GM23338 (cell line): ENCODE data around the gene COMP.

Source experiments
- CTCF ChIP-seq, 2 experiments: fragments of 200-600 bp in 1 of 2; sonication (generic) in 1 of 2; conservative IDR thresholded peaks; 2 replicates each; pipeline versions ENCODE4 v1.5.1 to v1.6.1; 2016 to 2017; ENCODE audit warnings: antibody characterized with exemption in 2 of 2, low read depth in 2 of 2, mild to moderate bottlenecking in 2 of 2, moderate library complexity in 1 of 2
- EZH2 ChIP-seq: fragments of 200-600 bp; sonication (generic); IDR thresholded peaks from one replicate; pipeline ENCODE4 v1.8.0; 2017; ENCODE audit warnings: antibody characterized with exemption, mild to moderate bottlenecking, low read depth; ENCODE audit not compliant: unreplicated experiment
- JUNB ChIP-seq: IDR thresholded peaks from one replicate; pipeline ENCODE4 v1.6.1; 2016; ENCODE audit warnings: antibody characterized with exemption; ENCODE audit not compliant: unreplicated experiment
- REST ChIP-seq: IDR thresholded peaks from one replicate; pipeline ENCODE4 v1.6.1; 2018; ENCODE audit warnings: antibody characterized with exemption; ENCODE audit not compliant: unreplicated experiment
- ZNF114 ChIP-seq: fragments of 250-450 bp; sonication (Bioruptor Pico); IDR thresholded peaks from 2 replicates; pipeline ENCODE4 v1.5.0; 2020; ENCODE audit warnings: mild to moderate bottlenecking, moderate library complexity

- TF ChIP-seq CTCF (conservative IDR thresholded peaks at IDR 0.05; ENCODE audit: low read depth in 2 of 2), result no peak
- no peak for TF ChIP-seq EZH2
- no peak for TF ChIP-seq REST
- TF ChIP-seq JUNB, result no peak
- TF ChIP-seq ZNF114 (CRISPR knock-in tag), result no peak
Measured at GRCh38 chr19:18754501-18754900, 36.6 kb downstream of the COMP start.
